HG03558 (cell line): ENCODE data around the gene BCAS3.
A peak's percentile ranks its signal among the peaks of the same experiment; 100 is the strongest.
"Not testable (repeated sequence)": the region's sequence is repeated elsewhere in the genome, so short reads cannot be mapped to it uniquely, and the experiment has no call there.

ENCODE experiments used
- ATAC-seq: cut with Tn5 transposase; IDR thresholded peaks from one replicate; pipeline ENCODE4 v1.9.1; 2021; ENCODE audit warnings: moderate number of reproducible peaks; ENCODE audit not compliant: unreplicated experiment; ENCODE audit errors: extremely low read depth

Gene BCAS3

DNA sequence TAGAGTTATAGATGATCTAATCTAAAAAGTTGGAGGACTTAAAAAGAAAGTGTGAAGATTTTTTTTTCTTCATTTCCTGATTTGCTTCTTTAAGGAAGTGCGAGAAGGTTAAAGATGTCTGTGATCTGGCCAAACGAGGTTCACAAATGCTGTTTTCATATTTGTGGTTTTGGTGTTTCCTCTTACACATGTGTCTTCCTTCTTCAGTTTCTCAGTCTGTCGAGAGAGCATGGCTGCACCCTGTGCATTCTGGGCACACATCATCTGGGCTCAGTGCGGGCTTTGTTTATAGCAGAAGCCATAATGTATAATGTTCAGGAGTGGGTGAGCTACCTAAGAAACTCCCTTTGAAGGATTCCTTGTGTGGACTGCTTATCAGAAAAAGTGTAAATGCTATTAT is 461.6 kb downstream of the BCAS3 start:
- peak; percentile 87 for ATAC-seq

DNA sequence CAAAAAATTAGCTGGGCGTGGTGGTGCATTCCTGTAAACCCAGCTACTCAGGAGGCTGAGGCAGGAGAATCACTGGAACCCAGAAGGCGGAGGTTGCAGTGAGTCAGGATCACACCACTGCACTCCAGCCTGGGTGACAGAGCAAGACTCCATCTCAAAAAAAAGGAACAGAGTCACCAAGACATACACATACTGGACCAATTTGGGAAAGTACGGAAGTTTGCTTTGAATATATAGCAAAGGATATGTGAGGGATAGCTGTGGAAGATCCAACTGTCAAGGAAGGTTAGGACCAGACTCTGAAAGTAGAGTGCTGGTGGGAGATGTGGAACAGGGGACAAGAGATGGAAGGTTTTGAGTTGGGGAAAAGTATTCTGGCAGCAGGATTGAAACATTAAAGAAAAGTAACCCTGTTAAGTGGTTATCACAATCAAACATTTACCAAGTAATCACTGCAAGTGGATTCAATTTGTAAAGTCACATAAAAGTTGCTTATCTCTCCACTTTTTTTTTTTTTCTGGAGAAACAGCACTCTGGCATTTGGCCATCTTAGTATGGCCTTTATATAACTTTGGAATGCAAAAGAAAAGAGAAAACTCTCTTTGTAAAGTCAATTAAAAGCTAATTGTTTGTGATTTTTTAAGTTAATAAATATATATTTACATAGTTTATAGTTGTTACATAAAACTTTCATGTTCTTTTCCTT is 462.6 kb downstream of the BCAS3 start:
- no peak for ATAC-seq

DNA sequence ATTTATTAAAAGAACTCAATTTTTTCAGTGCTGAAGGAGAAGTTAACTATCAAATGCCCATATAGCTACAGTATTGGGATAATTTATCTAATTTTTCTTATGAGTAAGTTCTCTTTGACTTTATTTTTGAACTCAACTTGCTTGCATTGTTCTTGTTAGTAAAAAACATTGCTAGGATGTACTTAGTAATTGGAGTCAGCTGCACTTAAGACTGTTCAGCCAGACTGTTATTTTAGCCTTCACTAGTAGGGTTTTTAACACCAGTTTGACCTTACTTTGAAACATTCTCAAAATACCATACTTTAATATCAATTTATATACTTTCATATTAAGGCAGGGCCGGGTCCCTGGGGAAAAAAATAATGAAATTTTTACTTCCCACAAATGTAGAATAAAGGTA is 465.4 kb downstream of the BCAS3 start:
- no peak for ATAC-seq

DNA sequence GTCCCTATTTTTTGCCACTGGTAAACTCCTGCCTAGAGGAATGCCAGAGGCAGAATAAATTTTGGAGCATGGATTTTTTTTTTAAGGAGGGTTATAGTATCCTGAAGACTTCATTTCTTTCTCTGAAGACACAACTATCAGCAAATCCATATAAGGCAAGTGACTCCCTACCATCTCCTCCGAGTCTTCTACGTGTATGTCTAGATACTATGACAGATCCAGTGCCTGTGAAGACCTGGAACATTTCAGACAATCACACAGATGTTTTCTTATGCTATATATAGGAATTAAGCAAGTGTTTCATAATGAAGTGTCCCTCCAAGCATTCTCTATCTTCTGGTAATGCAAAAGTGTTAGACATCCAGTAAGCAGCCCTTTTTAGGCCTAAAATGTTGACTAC is 466.5 kb downstream of the BCAS3 start:
- no peak for ATAC-seq

DNA sequence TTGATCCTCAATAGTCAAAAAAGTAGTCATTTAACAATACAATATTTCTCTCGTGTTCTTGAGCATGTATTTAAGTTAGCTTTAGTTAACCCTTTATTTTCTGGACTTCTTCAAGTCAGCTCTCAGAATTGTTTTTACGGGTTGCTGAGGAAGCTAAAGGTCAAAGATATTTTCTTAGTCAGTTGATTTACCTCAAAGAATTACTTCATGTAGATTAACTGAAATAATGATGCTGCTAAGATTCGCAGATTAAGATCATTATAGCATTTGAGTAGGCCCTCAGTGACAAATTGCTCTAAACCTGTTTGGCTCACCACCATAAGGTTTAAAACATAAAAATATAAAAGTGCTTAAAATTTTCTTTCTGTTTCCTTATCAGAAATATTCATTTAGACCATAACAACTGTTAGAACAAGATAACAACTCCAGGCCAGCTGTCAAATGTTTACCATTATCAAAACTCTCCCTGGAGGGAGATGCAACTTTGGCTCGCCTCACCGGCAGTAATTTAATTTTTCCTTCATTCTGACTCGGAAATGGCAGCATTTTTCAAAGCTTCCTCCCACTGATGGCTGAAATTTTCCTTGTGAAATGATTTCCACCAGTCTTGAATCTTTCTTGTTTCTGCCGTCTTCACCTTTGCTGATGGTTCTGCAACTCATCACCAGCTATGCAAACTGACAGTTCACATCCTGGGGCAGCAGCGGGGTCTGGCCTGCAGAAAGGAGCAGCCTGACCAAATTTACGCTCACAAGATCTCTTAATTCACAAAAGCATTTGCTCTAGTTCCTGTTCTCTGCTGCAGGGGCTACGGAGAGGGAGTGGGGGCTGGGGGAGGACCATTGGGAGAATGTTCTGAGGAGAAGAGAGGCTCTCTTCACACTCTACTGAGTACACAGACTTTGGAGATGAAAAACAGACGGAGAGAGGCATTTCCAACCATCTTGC is 467.2 kb downstream of the BCAS3 start:
- ATAC-seq, result no peak

DNA sequence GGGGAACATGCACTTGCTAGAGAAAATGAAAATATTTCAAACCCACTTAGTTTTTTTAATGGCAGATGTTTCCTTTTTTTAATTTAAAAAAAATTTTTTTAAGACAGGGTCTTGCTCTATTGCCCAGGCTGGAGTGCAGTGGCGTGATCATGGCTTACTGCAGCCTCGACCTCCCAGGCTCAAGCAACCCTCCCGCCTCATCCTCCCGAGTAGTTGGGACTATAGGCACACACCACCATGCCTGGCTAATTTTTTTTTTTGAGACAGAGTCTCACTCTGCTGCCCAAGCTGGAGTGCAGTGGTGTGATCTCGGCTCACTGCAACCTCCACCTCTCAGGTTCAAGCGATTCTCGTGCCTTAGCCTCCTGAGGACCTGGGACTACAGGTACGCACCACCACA is 469.2 kb downstream of the BCAS3 start:
- not testable (repeated sequence) for ATAC-seq

DNA sequence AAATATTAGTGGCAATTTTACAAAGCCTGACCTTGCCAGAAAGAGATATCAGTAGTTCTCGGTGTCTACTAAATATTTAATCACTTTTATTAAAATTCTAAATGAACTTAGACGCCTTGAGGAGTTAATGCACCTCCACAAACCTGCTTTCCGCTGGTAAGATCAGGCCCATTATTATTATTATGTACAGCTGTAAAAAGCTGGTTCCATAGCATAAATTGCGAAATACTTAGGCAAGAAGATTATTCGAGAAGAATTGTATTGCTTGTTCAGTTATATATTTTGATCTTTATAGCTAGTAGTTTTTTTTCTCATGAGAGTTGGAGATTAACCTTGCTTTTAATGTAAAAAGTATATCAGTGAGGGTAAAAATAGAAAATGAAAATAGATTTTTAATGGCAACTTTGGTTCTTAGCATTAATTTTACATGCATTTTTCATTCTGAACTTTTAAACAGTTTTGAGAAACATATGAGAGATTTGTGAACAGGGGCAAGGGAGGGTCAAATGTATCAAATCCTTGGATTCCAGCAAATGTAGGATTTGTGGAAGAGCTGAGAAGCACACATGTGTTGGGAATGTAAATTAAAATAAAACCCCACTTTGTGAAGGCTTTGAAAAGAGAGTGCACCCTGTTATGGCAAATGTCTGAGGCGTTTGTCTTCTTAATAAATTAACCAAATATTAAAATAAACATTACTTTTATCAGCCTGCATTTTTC is 471.6 kb downstream of the BCAS3 start:
- ATAC-seq, result no peak

DNA sequence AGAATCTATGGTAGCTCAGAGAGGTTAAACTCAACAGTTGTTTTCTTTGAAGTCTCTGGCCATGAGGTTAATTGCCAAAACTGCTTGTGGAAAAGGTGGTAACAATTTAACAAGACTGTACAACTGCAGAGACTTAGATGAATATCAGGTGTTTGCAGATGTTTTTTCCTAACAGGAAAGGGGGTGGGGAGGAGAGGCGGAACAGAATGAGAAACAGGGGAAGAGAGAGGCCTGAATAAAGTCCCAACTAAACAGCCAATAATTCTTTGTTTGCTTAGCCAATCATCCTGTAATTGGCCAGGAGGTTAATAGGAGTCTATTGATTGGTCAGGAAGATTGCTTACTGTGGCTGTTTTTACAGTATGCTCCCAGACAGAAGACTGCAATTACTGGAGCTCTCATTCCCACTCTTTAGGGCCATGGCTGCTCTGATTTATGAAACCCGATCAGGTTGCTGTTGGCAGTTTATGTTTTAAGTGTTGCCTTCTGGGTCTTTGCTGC is 472.3 kb downstream of the BCAS3 start:
- no peak for ATAC-seq

DNA sequence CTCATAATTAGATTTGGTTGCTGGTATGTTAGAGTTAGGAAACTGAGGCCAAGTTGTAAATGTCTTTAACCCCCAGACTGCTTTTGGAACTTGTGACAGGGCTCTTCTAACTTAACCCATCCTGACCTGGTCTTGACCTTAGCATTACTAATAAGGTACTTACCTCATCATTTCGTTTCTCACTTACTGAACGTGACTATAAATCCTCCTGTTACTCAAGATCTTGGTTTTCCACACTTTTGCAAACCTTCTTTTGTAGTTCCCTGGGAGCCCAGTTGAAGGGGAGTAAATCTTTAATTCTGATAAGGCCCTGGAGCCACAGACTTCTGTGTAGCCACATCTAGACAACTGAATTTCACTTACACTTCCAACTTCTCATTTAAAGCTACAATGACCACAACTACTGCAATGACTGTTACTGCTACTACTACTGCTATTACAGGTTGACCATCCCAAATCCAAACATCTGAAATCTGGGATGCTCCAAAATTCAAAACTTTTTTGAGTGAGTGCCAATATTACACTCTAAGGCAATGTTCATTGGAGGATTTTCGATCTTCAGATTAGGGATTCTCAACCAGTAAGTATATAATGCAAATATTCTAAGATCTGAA is 473.1 kb downstream of the BCAS3 start:
- ATAC-seq, result no peak

DNA sequence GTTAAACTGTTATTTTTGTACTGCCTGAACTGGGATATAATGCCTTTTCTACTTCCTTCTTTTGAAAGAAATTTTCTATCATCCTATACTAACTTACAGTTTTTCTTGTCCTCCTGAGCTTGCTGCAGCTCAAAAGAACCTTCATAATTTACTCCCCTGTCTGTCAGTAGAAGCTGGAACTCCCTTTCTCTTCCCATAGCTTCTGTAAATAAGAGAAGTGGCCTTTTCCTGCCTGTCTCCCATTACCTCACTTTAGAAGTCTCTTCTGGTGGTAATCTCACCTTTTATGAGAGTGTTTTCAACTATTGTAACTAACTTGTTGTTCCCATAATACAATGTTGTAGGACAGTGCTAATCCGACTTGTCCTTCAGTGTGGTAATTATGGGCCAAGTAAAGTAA is 475.2 kb downstream of the BCAS3 start:
- ATAC-seq, result no peak

DNA sequence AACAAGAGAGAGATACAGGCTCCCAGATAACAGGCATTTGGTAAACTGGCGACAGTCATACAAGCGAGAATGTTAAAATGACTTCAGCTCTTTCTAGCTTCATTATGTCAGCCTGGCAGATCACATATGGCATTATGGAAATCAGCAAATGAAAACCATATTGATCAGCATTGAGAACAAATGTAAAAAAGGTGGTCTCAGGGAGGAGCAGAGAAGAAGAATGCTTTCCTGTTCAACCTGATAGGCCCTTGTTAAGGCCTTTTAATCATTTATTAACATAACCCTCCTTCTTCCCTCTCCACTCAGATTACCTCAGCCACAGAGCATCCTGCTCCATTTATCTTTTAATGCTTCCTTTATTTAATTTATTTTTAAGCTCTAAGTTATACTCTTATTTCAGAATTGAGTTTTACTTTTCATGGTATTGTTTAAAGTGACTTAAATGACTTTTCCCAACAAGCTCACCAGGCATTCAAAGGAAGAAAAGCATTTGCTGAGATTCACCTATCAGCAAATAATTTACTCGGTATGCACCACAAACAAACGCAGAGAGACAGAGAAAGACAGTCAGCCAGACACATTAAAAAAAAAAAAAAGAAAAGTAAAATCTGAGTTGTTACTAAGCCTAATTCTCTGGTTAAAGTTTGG is 478.1 kb downstream of the BCAS3 start:
- no peak for ATAC-seq

DNA sequence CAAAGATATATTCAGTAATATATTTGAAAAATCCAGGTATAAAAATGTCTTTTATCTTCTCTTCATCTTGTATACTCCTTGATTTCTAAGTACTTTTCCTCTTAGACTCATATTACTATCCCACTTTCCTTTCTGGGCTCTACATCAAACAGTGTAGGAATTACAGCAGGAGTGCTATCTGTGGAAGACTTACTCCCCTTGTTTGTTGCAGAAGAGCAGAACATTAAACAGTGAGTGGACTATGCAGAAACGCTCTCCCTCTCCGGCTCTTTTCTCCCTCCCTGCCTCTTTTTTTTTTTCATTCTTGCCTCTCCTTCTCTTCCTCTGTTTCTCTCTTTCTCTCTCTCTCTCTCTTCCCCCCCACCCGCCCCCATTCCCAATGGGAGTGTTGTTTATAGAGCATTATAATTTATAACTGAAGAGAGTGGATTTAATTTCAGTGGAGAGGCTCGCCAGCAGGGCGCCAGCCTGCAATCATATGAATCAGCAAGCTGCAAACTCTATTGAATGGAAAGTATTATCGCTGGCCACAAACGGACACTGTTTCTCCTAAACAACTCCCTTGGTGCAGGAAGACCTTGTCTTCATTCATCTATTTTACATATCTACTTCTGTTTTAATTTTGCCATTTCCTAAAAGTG is 479.7 kb downstream of the BCAS3 start:
- no peak for ATAC-seq

DNA sequence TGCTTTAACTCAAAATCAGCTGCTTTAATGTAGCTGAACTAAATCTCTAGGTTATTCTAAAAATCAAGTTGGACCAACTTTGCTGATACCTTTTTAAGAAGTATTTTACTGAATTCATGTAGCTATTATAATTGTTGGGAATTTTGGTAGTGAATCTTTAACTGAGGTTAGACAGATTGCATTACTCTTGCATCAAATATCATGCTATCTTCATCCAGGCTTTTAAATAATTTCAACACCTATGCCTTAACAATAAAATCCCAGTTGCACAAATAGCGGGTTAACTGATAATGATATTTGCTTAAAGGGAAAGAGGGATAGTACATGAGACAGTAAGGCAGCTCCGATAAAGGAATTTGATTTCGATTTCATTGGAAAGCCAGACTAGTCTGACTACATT is 480.7 kb downstream of the BCAS3 start:
- ATAC-seq, result no peak

DNA sequence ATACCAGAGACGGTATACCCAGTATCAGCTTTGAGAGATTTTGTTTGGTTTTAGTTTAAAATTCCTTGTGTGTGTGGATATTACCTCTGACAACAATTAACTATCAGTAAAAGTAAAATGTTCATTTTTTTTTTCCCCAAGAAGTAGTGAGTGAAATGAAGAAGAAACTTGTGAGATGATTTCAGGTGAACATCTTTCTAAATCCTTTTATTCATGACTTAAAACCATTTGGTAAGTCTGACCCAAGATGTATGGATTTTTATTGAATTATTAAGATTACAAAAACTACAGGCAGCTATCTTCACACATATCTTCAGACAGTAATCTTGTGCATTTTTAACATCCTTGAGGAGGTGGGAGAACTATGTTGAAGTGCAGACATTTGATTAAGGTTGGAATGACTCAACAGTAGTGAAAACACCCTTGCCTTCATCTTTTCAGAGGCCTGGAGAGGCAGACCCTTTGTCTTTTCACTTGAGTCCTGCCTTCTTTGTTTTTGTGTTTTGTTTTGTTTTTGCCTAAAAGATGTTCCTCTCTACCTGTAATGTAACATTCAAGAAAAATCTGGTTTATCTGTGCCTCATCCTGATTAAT is 481.7 kb downstream of the BCAS3 start:
- no peak for ATAC-seq

DNA sequence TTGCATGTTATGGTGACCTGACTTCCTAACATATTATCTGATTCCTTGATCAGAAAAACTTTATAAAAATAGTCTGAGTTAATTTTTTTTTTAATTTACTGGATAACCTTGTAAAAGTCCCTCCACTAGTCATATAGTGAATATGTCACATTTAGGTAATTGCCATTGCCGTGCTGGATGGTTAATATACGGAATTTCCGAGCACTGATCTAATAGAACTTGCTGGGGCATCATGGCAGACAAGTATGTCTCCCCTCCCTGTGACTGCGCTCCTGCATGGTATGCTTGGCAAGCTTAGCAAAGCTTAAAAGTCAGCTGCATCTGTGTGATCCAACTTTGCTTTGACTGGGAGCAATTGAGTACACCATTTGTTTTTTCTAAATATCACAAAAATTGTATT is 482.6 kb downstream of the BCAS3 start:
- ATAC-seq, result no peak

DNA sequence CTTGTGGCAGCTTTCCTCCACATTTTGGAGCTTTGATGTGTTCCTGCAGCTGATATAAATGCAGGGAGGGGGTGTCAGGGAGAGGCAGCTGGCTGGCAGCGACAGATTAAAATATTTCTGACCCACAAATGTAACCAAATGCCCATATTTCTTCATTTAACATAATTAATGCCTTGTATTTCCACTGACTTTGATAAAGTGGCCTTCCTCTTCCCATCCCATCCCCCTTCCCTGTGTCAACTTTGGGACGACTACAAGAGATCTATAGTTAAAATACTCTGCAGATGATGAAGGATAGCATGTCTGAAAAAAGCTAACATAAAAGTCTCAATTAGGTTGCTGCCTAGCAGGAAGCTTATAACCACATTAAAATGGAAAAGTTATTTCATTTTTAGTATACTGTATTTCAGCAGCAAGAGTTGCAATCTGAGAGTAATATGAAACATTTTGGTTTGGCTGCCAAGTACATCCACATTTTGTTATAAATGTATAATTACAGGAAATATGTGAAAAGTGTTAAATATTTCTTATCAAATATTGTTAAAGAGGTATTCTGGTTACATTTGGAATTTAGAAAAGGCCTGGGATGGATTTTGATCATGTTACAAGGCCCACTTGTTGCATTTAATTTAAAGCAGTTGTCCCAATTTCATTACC is 483.3 kb downstream of the BCAS3 start:
- ATAC-seq, result no peak

DNA sequence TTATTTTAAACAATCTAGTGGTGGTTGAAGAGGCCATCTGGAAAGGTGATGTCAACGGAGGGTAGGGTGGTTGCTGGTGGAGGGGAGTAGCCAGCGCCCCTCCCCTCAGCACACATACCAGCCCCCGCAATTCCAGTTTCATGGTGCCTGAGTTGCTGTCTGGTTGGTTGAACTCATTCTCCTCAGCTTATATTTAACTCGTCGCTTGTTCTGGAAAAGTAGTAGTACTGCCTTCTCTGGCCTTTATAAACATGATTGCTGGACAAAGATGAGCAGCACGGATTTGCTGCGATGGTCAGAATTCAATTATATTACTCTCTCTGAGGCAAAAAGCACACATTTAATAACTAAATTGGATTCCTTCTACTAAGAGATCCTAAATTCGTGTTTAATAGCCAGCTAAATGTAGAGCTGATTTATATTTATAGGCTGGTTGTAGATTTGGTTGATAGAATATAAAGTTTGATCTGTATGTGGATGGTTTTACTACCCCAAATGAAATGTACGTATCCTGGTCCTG is 484.0 kb downstream of the BCAS3 start:
- ATAC-seq, result no peak

DNA sequence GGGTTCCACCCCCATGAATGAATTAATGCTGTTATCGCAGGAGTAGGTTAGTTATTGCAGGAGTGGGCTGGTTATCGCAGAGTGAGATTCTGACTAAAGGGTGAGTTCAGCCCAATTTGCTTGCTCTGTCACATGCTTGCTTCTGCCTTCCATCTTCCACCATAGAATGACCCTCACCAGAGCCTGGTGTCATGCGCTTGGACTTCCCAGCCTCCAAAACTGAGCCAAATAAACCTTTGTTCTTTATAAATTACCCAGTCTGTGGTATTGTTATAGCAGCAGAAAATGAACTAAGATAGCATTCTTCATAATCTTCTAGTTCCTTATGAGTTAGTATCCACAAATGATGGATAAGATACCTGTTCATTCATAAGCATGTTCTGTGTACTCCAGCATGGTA is 486.9 kb downstream of the BCAS3 start:
- no peak for ATAC-seq
